GM18517 (cell line): Measurements from ENCODE around the gene HEMGN.
"Not testable (repeated sequence)": the region's sequence is repeated elsewhere in the genome, so short reads cannot be mapped to it uniquely, and the experiment has no call there.

Experiments
- ATAC-seq: cut with Tn5 transposase; IDR thresholded peaks from one replicate; pipeline ENCODE4 v1.9.1; 2021; ENCODE audit warnings: mild to moderate bottlenecking, moderate library complexity; ENCODE audit not compliant: unreplicated experiment

Gene HEMGN

DNA sequence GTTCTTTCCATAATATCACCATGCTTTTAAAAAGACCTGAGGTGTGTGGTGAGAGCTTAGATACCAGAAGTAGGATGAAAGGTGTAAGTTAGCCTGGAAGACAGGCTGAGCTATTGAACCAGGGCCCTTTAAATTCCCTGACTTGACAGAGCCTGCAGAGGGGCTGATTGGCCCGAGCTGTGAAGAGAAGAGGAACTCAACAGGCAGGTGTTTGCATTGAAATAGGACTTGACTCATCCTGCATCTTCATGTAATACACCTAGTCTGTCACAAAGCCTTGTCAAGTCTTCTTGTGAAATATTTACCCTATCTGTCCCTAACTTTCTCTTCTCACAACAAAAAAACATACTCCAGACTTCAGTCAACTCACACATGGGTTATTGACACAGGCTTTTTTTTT, 28.5 kb upstream of the HEMGN start:
- no peak for ATAC-seq

GRCh38 chr9:97964901-97965300, 26.9 kb upstream of the HEMGN start:
- ATAC-seq, result no peak

DNA sequence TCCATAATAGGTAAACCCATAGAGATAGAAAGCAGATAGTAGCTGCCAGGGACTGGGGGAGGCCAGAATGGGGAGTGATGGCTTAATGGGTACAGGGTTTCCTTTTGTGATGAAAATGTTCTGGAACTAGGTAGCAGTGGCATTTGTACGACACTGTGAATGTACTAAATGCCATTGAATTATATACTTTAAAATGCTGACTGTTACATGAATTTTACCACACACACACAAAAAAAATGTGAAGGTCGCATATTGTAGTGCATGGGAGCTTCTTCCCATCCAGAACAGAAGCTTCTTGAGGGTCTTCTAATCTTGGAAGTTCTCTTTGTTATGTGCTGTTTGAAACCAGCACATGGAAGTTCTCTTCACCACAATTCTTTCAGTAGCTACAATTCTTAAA, 25.3 kb upstream of the HEMGN start:
- ATAC-seq, result no peak

DNA sequence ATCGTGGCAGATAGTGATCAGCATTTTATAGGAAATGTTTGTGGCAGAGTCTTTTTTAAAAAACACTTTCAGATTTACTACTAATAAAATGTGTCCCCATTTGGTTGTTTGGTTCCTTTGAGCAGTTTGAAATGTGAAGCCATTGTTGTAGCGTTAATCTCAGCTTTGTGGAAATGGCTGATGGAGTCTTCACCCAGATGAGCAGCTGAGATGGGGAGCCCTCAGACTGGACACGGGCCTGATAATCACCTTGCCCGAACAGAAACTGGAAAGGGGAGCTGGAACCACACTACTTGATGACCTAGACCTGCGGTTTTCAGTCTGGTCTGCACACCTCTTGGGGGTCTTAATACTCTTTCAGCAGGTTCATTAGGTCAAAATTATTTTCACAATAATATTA, 24.6 kb upstream of the HEMGN start:
- no peak for ATAC-seq

- ATAC-seq, result no peak
Measured at GRCh38 chr9:97962136-97962535, 24.2 kb upstream of the HEMGN start.

DNA sequence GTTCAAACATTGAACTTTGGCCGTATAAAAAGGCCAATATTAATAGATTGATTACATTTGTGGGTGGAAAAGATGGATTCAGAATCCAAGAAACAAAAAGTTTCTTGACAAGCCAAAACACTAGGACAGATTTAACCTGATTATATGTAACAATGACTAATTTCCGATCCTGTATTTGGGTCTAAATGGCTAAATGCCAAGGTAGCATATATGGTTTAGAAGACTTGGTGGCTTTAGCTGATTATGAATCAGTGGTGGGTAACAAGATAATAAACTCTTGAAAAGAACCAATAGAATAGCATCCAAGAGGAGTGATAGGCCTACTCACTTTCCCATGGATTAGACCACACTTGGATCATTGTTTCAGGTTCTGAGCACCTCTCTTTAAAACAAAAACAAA, 23.4 kb upstream of the HEMGN start:
- ATAC-seq, result no peak

DNA sequence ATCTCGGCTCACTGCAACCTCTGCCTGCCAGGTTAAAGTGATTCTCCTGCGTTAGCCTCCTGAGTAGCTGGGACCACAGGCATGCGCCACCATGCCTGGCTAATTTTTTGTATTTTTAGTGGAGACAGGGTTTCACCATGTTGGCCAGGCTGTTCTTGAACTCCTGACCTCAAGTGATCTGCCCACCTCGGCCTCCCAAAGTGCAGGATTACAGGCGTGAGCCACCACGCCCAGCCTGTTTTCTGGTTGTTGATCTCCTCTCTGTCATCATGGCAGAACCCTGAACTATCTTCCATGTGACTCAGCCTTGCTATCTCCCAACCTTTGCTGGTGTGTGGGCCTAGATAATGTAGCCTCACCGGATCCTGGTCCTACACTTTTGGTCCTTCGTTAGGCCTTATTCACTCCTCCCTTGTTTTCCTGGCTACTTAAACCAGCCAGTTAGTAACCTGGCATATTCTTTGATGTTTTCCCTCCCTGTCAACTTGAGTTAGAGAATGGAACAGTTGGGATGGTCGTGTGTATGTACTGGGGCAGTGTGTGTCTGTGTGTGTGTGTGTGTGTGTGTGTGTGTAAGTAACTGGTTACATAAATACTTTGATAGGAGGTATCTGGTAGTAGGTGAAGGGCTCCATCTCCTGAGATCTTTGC, 22.8 kb upstream of the HEMGN start:
- not testable (repeated sequence) for ATAC-seq

- no peak for ATAC-seq
Measured at GRCh38 chr9:97959585-97959984, 21.6 kb upstream of the HEMGN start.

DNA sequence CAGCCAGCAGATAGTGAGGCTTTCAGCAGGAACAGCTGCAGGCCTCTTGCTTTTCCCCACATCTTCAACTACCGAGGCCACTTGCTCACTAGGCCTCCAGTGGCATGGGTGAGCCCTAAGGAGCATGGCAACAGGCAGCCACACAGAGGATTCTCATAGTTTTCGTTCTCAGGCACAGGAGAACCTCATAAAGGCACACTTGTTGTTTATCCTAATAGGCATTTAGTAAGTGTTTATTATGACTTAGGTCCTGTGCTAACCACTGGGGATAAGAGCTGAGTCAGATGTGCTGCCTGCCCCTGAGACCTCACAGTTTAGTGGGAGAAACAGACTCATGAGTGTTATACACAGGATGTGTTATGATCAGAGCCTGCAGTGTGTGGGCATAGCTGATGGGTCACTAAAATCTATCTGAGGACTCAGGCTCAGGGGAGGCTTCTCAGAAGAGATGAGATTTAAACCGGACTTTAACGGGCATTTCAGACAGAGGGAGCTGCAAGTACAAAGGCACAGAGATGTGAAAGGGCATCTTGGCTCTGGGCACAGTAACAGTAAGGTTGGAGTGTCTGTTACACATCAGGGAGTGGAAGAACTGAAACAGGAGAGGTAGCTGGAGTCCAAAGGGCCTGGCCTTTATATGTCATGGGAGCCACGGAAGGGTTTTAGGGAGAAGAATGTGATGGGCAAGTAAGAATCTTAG, 21.0 kb upstream of the HEMGN start:
- ATAC-seq, result no peak

GRCh38 chr9:97956331-97956730, 18.4 kb upstream of the HEMGN start:
- ATAC-seq, result no peak

DNA sequence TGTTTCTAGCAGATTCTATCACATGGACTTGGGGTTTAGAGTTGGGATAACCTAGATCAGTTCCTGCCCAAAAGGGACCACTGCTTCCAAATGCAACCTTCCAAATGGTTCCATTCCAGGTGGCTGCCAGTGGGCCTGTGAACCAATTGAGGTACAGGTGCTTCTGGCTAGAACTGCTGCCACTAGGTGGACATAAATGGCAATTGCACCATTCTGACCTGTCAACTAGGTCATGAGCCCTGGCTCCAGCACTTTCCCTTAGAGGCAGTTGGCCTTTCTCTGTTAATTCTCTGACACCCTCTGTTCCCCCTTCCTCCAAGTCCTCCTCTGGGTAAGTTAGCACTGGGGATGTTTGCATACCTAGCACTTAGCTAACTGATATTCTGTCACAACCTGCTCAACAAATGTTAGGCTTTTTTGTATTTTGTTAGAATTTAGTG, 16.6 kb upstream of the HEMGN start:
- ATAC-seq, result no peak

GRCh38 chr9:97950873-97951272, 12.9 kb upstream of the HEMGN start:
- ATAC-seq, result not testable (repeated sequence)

DNA sequence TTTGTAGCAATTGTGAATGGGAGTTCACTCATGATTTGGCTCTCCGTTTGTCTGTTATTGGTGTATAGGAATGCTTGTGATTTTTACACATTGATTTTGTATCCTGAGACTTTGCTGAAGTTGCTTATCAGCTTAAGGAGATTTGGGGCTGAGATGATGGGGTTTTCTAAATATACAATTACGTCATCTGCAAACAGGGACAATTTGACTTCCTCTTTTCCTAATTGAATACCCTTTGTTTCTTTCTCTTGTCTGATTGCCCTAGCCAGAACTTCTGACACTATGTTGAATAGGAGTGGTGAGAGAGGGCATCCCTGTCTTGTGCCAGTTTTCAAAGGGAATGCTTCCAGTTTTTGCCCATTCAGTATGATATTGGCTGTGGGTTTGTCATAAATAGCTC, 9.1 kb upstream of the HEMGN start:
- ATAC-seq, result not testable (repeated sequence)

GRCh38 chr9:97945470-97945869, 7.5 kb upstream of the HEMGN start:
- not testable (repeated sequence) for ATAC-seq

DNA sequence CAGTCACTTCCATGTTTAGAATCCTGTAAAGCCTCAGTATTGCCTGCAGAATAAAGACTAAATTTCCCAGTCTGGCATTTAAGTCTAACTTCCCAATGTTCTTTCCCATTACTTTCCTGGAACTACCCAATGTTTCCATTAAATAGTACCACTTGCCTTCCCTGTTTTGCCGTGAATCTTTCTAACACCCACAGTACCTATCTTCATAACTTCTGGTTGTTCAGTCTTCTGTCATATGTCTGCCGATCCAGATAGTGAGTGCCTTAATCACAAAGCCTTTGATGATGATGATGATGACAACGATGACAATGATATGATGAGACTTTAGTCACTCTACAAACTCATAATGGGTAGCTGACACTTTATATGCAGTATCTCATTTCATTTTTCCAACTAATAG, 6.6 kb upstream of the HEMGN start:
- no peak for ATAC-seq

DNA sequence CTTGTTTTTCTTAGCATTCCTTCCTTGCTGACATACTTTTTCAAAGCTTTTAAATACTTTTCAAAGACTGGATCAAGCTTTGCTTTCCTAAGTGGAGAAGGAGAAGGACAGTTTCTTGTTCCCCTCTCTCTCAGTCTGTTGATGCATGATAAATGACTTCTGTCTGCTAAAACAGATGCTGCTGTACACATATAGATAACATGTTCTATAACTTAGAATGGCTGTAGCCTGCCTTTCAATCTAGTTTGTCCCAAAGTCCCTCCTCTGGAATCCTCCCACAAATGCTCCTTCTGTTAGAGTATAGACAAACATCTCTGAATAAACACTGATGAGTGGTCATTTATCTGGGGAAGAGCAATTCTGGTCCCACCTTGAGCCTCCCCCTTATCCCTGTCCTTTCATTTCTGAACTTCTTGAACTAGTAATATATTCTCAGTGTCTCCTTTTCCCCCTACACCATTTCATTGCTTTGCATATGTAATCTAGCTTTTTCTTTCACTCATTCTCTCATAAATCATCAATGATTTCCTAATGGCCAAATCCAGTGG, 5.4 kb upstream of the HEMGN start:
- ATAC-seq, result no peak

- no peak for ATAC-seq
Measured at GRCh38 chr9:97941323-97941722, 3.4 kb upstream of the HEMGN start.

GRCh38 chr9:97940741-97941140, 2.8 kb upstream of the HEMGN start:
- no peak for ATAC-seq

DNA sequence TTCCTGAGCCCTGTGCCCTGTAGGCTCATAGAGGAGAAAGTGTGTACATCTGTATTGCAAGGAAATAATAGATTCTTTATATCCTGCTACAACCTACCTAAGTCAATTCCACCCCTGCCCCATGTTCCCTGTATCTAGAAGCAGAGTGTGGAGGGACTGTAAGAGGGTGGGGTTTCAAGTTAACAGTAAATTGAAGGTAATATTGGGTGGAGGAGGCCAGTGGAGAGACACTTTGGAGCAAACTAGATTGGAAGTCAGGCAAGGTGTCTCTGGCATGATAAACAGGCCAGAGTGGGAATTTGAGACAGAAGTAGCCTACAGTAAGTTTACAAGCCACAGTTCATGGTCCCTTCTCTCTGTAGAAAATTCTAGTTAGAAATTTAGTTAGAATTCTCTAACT, 2.3 kb upstream of the HEMGN start:
- no peak for ATAC-seq

- no peak for ATAC-seq
Measured at GRCh38 chr9:97936998-97937397, 974 bp downstream of the HEMGN start.

DNA sequence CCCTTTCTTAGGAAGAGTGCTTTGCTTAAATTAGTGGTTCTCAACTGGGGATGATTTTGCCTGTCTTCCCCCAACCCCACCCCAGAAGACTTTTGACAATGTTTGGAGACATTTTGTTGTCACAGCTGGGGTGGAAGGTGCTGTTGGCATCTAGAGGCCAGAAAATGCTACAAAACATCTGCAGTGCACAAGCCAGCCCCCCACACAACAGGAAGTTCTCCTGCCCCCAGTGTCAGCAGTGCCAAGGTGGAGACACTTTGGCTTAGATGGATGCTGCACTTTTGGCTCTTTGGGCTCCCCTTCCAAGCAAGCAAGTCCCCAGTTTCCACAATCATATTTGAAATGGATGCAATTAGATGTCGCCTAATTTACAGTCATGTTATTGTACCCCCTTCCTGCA, 2.7 kb downstream of the HEMGN start:
- no peak for ATAC-seq

DNA sequence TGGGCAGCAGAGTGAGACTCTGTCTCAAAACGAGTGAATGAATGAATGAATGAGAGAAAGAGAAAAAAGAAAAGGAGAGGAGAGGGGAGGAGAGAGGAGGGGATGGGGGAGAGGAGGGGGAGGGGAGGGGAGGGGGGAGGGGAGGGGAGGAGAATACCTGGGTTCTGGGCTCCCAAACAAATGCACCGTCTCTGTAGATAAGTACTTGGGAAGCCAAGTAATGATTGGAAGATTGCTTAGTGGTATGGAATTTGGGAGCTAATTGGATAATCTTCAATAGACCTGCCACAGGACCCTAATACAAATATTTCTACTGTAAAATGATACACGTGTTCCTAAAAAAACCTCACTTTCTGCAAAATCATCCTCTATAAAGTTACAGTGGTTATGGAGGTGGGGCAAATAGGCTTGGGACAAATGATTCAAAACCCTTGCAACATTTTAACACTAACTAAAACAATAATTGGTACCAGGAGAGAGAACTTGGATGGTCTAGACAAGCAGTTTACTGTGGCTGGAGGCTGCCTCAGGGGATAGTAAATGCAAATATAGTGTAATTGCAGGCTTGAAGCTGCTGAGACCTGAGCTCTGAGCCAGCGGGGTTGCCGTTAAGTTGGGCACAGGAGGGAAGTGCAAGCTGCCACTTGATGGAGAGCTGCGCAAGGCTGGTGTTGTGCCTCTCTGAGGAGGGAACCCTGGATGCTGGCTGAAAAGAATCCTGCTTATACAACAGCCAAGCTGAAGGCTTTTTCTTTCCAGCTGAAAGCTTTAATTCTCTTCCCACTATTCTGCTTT, 3.5 kb downstream of the HEMGN start:
- no peak for ATAC-seq
